WTC11 (cell line): ENCODE measurements around the gene GPR152.

Experiments
- CBFB ChIP-seq: sonication (generic); formaldehyde crosslinking; IDR thresholded peaks from 2 replicates; pipeline ENCODE4 v1.8.1; 2022; ENCODE audit warnings: mild to moderate bottlenecking, low read depth, missing genetic modification reagents
- CREB1 ChIP-seq: sonication (generic); formaldehyde crosslinking; IDR thresholded peaks from 2 replicates; pipeline ENCODE4 v1.8.0; 2023; ENCODE audit warnings: mild to moderate bottlenecking, missing genetic modification reagents
- E2F4 ChIP-seq: sonication (generic); formaldehyde crosslinking; IDR thresholded peaks from 2 replicates; pipeline ENCODE4 v1.8.1; 2022; ENCODE audit warnings: low read depth, mild to moderate bottlenecking, moderate library complexity, missing genetic modification reagents, borderline replicate concordance
- MAX ChIP-seq: sonication (generic); formaldehyde crosslinking; IDR thresholded peaks from 2 replicates; pipeline ENCODE4 v1.8.0; 2022; ENCODE audit warnings: mild to moderate bottlenecking, missing genetic modification reagents
- NFE2L1 ChIP-seq: sonication (generic); formaldehyde crosslinking; IDR thresholded peaks from 2 replicates; pipeline ENCODE4 v1.8.1; 2023; ENCODE audit warnings: missing genetic modification reagents
- NR3C1 ChIP-seq: sonication (generic); formaldehyde crosslinking; conservative IDR thresholded peaks from 2 replicates; pipeline ENCODE4 v1.8.1; 2023; ENCODE audit warnings: low read depth, mild to moderate bottlenecking, missing genetic modification reagents
- PRRX2 ChIP-seq: fragments of 250-450 bp; sonication (Bioruptor Pico); IDR thresholded peaks from 2 replicates; pipeline ENCODE4 v1.8.0; 2021; ENCODE audit warnings: mild to moderate bottlenecking
- RELA ChIP-seq: sonication (generic); formaldehyde crosslinking; IDR thresholded peaks from 2 replicates; pipeline ENCODE4 v1.8.1; 2022; ENCODE audit warnings: missing genetic modification reagents, mild to moderate bottlenecking, borderline replicate concordance
- SP1 ChIP-seq: sonication (generic); formaldehyde crosslinking; conservative IDR thresholded peaks from 2 replicates; pipeline ENCODE4 v1.8.1; 2022; ENCODE audit warnings: missing genetic modification reagents
- TCF7 ChIP-seq: sonication (generic); formaldehyde crosslinking; IDR thresholded peaks from 2 replicates; pipeline ENCODE4 v1.8.0; 2022; ENCODE audit warnings: mild to moderate bottlenecking, low read depth, missing genetic modification reagents, moderate library complexity
- TEAD1 ChIP-seq: sonication (generic); formaldehyde crosslinking; IDR thresholded peaks from 2 replicates; pipeline ENCODE4 v1.8.0; 2022; ENCODE audit warnings: mild to moderate bottlenecking, missing genetic modification reagents
- ZNF512 ChIP-seq: sonication (generic); formaldehyde crosslinking; IDR thresholded peaks from 2 replicates; pipeline ENCODE4 v1.8.1; 2022; ENCODE audit warnings: missing genetic modification reagents, borderline replicate concordance
- TF ChIP-seq, protein P1 (sequence below): fragments of 200-600 bp; IDR thresholded peaks from 2 replicates; pipeline ENCODE4 v1.8.0; 2022; ENCODE audit warnings: antibody characterized with exemption
- TF ChIP-seq, protein P2 (sequence below): fragments of 250-450 bp; sonication (Bioruptor Pico); IDR thresholded peaks from 2 replicates; pipeline ENCODE4 v1.9.0; 2021; ENCODE audit warnings: moderate library complexity, mild to moderate bottlenecking, inconsistent platforms, borderline replicate concordance

GRCh38 chr11:67423466-67423865, 29.1 kb downstream of the GPR152 start:
- no peak for TF ChIP-seq NFE2L1
- TF ChIP-seq, protein P1, sequence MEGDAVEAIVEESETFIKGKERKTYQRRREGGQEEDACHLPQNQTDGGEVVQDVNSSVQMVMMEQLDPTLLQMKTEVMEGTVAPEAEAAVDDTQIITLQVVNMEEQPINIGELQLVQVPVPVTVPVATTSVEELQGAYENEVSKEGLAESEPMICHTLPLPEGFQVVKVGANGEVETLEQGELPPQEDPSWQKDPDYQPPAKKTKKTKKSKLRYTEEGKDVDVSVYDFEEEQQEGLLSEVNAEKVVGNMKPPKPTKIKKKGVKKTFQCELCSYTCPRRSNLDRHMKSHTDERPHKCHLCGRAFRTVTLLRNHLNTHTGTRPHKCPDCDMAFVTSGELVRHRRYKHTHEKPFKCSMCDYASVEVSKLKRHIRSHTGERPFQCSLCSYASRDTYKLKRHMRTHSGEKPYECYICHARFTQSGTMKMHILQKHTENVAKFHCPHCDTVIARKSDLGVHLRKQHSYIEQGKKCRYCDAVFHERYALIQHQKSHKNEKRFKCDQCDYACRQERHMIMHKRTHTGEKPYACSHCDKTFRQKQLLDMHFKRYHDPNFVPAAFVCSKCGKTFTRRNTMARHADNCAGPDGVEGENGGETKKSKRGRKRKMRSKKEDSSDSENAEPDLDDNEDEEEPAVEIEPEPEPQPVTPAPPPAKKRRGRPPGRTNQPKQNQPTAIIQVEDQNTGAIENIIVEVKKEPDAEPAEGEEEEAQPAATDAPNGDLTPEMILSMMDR = no peak
- TF ChIP-seq, protein P2, sequence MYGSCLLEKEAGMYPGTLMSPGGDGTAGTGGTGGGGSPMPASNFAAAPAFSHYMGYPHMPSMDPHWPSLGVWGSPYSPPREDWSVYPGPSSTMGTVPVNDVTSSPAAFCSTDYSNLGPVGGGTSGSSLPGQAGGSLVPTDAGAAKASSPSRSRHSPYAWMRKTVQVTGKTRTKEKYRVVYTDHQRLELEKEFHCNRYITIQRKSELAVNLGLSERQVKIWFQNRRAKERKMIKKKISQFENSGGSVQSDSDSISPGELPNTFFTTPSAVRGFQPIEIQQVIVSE (CRISPR knock-in tag) = no peak
- TF ChIP-seq PRRX2 (CRISPR knock-in tag) = no peak
- TF ChIP-seq NR3C1 = no peak
- no peak for TF ChIP-seq RELA (CRISPR knock-in tag)
- TF ChIP-seq CBFB (CRISPR knock-in tag) = no peak
- TF ChIP-seq SP1 (CRISPR knock-in tag) = no peak
- TF ChIP-seq TCF7 (CRISPR knock-in tag) = no peak
- TF ChIP-seq E2F4 (CRISPR knock-in tag) = no peak
- TF ChIP-seq CREB1 (CRISPR knock-in tag) = no peak
- no peak for TF ChIP-seq TEAD1 (CRISPR knock-in tag)
- TF ChIP-seq ZNF512 (CRISPR knock-in tag) = no peak
- TF ChIP-seq MAX (CRISPR knock-in tag) = no peak
